NCI-H526 (cell line): ENCODE data around the gene TRMU.
"Not testable (repeated sequence)": the region's sequence is repeated elsewhere in the genome, so short reads cannot be mapped to it uniquely, and the experiment has no call there.

Source experiments
- DNase-seq, 2 experiments: peaks; one replicate each; lab custom pipeline; 2025; lab: John Stamatoyannopoulos, UW

TRMU gene

GRCh38 chr22:46299101-46299500 is 36.4 kb upstream of the TRMU start:
- no peak for DNase-seq

GRCh38 chr22:46300491-46300890 is 35.0 kb upstream of the TRMU start:
- no peak for DNase-seq

- DNase-seq: no peak
Measured at GRCh38 chr22:46303347-46303965, 32.1 kb upstream of the TRMU start.

- no peak for DNase-seq
Measured at GRCh38 chr22:46308283-46308988, 27.1 kb upstream of the TRMU start.

GRCh38 chr22:46309526-46310085 is 25.9 kb upstream of the TRMU start:
- DNase-seq: no peak

GRCh38 chr22:46312056-46312455 is 23.5 kb upstream of the TRMU start:
- no peak for DNase-seq

GRCh38 chr22:46312848-46313247 is 22.7 kb upstream of the TRMU start:
- DNase-seq: not testable (repeated sequence)

GRCh38 chr22:46315976-46316375 is 19.5 kb upstream of the TRMU start:
- DNase-seq: no peak

- DNase-seq: no peak
Measured at GRCh38 chr22:46317646-46318045, 17.9 kb upstream of the TRMU start.

- no peak for DNase-seq
Measured at GRCh38 chr22:46318576-46318975, 16.9 kb upstream of the TRMU start.

GRCh38 chr22:46319319-46319718 is 16.2 kb upstream of the TRMU start:
- DNase-seq: no peak

GRCh38 chr22:46320166-46320710 is 15.3 kb upstream of the TRMU start:
- DNase-seq: no peak

- no peak for DNase-seq
Measured at GRCh38 chr22:46320716-46321386, 14.7 kb upstream of the TRMU start.

GRCh38 chr22:46322711-46323110 is 12.8 kb upstream of the TRMU start:
- no peak for DNase-seq

GRCh38 chr22:46323162-46323561 is 12.4 kb upstream of the TRMU start:
- no peak for DNase-seq

- DNase-seq: no peak
Measured at GRCh38 chr22:46326066-46326680, 9.3 kb upstream of the TRMU start.

- DNase-seq: no peak
Measured at GRCh38 chr22:46327691-46328465, 7.6 kb upstream of the TRMU start.

GRCh38 chr22:46328797-46329196 is 6.7 kb upstream of the TRMU start:
- no peak for DNase-seq

GRCh38 chr22:46329616-46330015 is 5.9 kb upstream of the TRMU start:
- no peak for DNase-seq

GRCh38 chr22:46330426-46330825 is 5.1 kb upstream of the TRMU start:
- DNase-seq: no peak

GRCh38 chr22:46331496-46331895 is 4.0 kb upstream of the TRMU start:
- no peak for DNase-seq
